OCI-M2 (cell line): ENCODE measurements around the gene SLC9A7.
A peak's percentile ranks its signal among the peaks of the same experiment; 100 is the strongest.
"Not testable (repeated sequence)": the region's sequence is repeated elsewhere in the genome, so short reads cannot be mapped to it uniquely, and the experiment has no call there.

ENCODE experiments used
- DNase-seq: peaks from one replicate; lab custom pipeline; 2025; ENCODE audit not compliant: unreplicated experiment; lab: John Stamatoyannopoulos, UW

The SLC9A7 gene

DNA sequence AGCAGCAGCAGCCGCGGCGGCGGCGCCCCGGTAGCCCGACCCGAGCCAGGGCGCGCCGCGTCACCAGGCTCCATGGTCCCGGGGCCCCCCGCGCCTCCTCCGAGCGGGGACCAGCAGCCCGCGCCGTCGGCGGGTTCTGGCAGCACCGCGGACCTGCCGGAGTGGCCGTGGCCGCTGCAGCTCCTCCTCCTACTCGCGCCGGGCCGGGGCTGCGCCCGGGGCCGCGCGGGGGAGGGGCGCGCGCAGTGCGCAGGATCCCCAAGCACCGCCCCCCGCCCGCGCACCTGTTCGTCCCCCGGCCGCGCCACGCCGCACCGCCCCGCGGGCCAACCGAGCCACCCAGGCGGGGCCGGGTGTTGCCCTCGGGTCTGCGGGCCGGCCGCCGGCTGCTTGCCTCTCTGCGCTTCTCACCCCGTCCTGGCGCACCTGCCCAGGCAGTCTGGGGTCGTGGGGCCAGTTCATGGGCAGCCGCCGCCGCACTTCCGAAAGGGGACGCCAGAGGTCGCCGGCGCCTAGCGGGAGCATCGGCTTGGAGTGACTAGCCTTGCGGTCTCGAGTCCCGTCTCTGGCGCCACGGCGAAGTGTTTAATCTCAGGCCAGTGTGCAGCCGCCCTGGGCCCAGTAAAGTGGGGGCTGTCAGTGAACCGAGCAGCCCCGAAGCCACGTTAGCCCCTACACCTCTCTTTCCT lies at the start of gene SLC9A7:
Gene SLC9A7, minus strand, starts transcription at position 163 of the 689 bp plus-strand sequence. Its CDS starts 89 bp downstream, at position 74.
- DNase-seq: peak; percentile 68

DNA sequence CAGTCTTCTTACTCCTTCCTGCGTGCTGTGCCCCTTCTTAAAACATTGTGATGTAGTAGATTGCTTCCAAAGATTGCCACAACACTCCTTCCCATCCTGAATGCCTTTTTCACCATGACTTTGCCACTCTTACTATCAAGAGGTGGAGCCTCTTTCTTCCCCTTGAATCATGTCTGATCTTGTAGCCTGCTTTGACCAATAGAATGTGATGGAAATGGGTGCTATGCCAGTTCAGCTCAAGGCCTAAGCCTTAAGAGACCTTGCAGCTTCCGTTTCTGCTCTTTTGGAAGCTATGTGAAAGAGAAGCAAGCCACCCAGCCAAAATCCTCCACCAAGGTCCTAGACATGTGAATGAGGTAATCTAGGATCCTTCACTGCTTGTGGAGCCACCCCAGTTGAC lies 46.4 kb upstream of the SLC9A7 start:
- no peak for DNase-seq

DNA sequence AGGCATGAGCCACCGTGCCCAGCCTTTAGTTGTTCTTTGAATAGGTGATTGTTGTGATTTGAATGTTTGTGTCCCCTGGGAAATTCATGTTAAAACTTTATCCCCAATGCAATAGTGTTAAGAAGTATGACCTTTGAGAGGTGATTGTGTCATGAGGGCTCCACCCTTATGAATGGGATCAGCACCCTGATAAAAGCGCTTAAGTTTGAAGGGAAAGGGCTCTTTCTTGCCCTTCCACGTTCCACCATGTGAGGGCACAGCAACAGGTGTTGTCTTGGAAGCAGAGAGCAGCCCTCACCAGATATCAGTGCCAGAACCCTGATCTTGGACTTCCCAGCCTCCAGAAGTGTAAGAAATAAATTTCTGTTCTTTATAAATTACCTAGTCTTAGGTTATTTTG lies 44.2 kb upstream of the SLC9A7 start:
- no peak for DNase-seq

DNA sequence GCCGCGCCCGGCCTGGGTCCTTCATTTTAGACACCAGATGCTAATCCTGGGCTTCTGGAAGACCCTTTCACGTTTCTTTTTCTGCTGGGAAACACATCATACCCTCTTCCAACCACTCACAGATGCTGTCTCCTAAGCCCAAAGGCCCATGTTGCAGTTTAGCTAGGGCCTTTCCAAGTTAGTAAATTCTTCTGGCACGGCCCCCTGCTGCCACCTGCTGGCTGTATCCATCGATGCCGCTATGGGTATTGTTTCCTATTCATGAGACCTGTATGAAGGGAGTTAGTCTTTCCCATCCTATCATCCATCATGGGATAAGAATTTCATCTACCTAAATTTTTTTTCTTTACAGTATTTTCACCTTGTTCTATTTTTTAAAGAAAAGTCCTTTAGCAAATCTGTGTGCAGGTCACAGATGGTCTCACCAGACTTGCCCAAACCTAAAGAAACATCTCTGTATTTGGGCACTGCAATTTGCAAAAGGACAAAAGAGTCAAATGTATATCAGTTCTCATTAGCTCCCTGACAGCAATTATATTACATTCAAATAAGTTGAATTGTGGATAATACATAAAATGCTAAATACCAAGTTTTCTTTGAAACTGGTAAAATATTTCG lies 37.8 kb upstream of the SLC9A7 start:
- DNase-seq: peak; percentile 35

DNA sequence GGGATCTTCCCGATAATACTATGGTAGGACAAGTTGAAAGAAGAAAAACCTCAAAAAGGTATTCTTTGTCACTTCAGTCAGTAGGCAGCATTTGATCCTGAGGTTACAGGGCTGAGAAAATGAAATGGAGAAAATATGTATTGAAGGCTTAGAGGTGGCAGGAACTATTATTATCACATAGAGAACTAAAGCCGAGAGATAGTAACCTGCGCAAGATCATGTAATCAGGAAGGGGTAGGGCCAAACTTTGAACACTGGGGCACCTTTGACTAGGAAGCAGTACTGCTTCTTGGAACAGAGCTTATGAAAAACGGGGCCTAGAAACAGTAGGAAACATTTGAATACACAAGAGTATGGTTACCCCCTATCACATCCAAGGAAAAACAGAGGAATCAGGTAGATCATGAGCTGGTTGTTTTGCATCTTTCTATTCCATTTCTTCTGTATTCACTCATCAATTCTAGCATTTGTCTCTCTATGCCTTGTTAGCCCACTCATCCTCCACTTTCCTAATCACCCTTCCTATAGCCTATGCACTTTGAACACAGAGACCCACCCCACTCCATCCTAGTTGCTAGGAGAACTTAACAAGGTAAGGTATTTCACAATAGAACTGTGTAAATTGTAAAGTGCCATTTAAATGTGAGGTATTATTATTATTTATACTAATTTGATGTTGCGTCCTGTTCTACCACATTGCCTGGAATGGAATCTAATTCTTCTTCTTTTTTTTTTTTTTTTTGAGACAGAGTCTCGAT lies 34.6 kb upstream of the SLC9A7 start:
- DNase-seq: no peak

DNA sequence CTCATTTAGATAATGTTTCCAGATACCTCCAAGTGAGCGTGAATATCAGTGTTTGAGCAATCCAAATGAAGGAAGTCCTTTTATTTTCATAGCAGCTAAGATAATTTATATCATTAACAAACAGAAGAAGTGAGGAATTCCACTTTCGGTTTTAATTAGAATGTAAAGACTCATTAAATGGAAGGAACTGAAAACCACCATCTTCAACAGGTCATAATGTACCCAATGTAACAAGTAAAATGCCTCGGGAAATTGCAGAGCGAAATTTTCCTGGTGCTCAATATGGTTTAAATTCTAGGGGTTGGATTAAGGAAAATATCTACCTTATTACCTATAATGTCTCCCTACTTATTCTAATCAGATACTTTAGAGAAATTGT lies 33.9 kb upstream of the SLC9A7 start:
- DNase-seq: no peak

DNA sequence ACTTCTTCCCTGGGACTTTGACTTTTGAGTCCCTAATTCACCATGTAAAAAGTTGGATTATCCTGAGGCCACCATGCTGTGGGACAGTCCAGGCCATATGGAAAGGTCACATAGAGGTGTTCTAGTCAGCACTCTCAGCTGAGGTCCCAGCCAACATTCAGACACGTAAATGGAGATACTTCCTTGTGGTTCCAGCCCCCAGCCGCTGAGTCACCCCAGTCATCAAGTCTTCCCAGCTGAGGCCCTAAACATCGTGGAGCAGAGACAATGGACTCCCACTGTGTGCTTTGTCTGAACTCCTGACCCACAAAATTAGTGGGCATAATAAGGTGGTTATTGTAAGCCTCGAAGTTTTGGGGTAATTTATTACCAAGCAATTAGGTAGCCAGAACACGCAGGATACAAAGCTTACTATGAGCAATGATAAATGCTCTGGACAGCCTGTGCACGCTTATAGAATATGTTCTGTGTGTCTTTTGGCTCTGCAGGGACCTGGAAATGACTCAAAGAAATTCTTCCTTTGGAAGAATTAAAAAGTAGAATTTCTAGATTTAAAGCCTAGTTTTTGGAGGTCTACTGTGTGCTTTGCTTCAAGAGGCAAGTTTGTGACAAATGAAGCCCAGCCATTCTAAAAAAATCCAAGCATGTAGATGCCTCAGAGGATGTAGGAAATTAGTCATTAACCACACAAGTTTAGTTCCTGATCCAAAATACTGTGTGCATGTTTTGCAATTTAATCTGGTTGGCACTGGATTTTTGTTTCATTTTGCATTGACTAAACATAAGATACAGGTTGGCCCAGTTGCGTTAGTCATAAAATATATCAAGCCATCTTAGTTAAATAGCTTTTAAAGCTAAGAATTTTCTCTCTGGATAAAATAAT lies 33.2 kb upstream of the SLC9A7 start:
- DNase-seq: no peak

DNA sequence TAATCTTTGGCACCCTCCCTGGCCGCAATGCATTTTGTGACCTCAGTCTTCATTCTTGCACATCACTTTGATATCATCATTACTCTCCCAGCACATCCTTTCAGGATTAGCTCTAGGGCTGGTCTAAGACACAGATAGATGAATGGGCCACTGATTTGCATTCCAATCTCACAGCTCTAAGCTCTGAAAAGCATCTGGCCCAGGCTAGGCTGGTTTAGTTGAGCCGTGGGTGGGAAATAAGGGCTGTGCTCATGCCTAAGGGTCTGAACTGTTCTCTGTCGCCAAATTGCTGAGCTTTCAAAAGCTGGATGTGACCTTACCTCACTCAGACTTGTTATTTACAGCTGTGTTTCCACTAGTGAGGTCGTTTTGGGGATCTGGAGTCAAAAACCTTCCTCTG lies 30.0 kb upstream of the SLC9A7 start:
- DNase-seq: no peak

DNA sequence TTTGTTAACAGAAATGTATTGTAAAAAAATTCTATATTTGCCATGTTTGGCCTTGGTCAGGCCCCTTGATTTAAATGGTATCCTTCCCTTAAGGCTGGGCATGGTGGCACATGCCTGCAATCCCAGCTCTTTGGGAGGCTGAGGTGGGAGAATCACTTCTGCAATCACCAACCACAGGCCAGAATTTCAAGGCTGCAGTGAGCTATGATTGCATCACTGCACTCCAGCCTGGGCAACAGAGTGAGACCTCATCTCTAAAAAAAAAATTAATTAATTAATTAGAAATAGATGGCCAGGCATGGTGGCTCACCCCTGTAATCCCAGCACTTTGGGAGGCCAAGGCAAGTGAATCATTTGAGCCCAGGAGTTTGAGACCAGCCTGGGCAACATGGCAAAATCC lies 25.5 kb upstream of the SLC9A7 start:
- not testable (repeated sequence) for DNase-seq

DNA sequence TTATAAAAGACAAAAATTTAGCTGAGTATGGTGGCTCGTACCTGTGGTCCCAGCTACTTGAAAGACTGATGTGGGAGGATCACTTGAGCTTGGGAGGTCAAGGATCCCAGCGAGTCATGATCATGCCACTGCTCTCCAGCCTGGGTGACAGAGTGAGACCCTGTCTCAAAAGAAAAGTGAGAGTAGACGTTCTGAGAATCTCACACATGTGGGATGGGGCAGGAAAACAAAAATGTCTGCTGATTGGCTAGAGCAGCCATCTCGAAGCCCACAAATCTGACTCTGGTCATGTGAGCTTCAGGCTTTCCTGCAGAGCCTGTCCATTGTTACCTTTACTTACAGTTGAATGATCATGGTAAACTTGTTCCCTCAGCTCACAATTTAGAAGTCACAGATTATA lies 23.1 kb upstream of the SLC9A7 start:
- no peak for DNase-seq

DNA sequence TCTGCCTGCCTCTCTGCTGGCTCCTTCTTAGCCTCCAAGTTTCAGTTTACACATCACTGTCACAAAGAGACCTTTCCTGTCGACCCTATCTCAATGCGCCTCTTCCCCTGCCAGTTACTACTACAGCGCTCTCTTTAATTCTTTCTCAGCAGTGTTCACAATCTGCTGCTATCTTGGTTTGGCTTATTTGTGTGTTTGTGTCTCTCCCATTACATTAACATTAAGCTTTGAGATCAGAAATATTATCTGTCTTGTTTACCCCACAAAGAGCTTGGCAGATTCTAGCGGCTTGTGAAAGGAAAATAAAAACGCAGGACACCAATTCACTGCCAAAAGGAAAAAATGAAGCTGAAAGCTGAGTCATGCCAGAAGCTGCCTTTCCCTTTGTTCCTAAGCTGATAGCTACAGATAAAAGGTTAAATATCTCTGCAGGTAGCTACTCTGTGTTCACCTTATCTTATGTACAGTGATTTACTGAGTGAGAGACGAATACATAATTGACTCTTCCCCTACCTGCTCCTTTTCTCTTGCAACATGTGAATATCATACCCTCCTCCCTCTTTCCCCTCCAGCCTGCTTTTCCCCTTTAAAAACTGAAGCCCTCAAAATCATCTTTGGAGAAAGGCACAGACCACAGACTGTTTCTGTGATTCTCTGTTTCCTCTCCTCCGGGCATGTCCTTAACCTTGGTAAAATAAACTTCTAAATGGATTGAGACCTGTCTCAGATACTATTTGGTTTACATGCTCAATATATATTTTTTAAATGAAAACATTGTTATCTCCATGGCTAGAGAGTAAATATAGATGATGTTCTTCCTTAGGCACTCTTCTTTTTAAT lies 19.3 kb upstream of the SLC9A7 start:
- no peak for DNase-seq

DNA sequence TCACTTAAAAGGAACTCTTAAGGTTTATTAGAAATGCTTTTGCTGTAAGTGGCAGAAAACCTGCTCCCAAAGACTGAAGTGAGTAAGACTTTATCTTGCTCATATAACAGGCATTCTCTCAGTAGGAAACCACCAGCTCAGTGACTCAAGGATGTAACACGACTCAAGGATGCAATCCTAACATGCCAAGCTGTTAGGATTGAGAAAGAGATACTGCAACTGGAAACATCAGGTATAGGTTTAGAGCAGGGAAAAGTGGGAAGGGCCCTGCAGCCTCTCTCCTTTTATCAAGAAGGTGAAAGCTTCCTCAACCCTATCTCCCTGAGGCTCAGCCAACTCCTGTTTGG lies 11.9 kb upstream of the SLC9A7 start:
- no peak for DNase-seq

DNA sequence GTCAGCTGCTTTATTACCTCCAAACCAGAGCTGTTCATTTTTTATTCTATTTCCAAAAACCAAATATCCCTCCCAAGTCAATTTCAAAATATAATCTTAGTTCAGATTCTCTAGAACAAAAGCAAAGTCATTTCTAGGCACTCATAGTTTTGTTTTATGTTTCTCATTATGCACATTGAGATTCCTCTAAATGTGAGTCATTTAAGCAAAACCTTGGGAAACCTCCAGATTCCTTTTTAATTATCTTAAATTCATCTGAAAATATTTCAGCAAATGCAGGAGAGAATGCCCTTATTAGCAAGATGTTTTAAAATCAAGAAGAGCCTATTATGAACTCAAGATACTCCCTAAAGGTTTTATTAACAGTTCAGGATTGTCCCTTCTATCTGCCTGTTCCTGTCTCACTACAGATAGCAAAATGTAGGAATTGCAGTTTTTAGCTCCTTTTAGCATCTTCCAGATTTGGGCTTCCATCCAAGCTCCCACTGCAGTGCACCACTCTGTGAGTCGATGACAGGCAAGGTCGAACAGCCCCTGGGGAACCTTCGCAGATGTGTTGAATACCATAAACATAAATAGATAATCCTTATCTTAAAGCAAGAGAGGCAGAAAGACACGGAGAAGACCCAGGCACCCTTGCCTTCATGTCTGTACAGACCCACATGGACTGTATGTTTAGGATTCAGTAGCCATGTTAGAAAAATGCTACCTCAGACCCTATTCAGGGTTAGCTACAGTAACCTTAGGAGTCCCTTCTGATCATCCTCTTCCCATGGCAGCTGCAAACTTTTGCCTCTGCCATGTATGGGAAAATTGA lies 11.3 kb upstream of the SLC9A7 start:
- no peak for DNase-seq

DNA sequence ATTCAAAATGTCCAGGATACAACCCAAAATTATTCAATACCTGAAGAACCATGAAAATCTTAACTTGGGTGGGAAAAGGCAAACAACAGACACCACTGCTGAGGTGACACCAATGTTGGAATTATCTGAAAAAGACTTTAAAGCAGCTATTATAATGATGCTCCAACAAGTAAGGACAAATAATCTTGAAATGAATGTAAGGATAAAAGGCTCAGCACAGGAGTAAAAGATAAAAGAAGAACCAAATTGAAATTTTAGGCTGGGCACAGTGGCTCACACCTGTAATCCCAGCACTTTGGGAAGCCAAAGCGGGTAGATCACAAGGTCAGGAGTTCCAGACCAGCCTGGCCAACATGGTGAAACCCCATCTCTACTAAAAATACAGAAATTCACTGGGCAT lies 4.0 kb upstream of the SLC9A7 start:
- DNase-seq: no peak

DNA sequence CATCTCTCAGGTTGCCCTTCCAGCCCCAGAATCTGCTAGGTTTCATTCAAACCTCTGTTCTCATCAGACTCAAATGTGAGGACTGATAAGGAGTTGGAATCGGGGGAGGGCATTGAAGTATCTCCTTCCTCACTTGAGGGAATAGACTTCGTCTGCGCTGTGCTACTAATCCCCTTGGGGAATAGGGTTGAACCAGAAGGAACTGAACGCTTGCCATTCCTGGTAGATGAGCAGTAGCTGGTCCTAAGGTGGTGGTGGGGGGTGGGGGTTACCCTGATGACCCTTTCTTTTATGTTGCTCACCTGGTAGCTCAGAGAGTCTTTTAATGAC lies 692 bp upstream of the SLC9A7 start:
- peak; percentile 68 for DNase-seq

DNA sequence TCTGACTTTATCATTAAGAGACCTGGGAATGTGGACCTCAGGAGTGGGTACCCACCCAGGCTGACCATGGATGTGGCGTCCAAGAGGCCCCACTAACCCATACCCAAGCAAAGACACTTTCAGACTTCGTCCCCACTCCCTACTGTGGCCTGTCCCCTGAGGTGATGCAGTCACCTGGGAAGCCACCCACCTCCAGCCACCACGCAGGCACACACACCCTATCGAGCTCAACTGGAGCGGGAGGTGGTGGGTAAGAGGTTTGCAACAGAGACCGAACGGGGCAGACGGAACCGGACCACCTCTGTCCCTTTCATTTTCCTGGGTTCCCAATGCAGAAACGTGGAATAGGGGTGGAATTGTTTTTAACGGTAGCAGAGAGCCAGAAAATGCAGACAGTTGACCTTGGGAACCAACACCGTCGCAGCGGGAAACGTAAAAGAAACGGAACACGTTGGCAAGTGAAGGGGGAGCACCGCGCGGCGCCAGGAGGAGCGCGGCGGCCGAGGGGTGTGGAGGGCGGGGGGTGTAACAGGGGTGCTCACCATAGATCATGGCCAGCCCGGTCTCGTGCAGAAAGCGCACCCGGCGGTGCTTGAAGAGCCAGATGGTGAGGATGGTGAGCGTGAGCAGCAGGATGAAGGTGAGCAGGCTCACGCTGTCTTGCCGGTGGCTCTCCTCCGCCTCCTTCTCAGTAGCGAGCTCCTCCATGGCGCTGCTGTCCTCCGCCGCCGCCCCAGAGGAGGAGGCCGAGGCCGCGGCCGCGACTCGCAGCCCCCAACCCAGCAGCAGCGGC lies 559 bp downstream of the SLC9A7 start:
- DNase-seq: no peak

DNA sequence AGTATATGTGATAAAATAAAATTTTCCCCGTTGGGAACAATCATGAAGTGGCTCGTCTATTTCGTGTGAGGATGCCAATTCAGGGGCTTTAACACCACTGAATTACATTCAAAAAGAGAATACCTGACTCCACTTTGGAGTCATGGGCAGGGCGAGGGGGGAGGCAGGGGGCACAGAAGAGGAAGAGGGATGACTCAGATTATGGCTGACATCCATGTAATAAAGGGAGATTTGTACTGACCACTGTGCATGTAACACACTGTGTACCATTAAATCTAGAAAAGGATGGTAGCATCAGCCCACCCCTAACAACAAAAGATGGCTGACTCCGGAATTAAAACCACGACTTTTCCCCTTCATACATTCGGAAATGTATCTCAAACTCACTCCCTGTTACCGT lies 1.3 kb downstream of the SLC9A7 start:
- DNase-seq: no peak

DNA sequence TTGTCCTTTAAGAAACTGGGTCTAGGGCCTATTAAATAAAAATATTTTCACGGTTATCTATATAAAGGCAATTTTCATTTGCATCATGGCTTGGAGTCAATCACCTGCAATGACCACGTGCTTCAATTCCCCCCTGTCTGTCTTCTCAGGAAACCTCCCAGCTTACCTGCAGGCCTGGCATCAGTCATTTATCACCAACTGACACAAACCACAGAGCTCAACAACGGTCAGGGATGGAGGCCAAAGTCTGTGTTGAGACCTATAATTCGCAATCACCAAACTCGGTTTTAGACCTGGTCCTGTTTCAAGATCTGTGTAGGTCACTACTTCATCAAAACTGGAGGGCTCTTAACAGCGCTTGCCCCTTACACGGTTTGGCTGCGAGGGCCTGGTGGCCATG lies 1.9 kb downstream of the SLC9A7 start:
- DNase-seq: no peak

DNA sequence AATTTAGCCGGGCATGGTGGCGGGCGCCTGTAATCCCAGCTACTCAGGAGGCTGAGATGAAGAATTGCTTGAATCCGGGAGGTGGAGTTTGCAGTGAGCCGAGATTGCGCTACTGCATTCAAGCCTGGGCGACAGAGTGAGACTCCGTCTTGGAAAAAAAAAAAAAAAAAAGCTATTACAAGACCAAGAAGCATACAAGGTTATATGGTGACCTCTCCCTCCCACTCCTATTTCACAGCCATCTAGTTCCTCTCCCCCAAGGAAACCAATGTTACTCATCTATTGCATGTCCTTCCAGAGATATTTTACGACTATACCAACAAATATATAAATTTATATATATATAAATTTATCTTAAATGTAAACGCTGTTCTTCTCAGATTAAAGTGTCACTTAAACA lies 3.2 kb downstream of the SLC9A7 start:
- no peak for DNase-seq
